ENCODE measurements around the gene MDN1.
A peak's percentile ranks its signal among the peaks of the same experiment; 100 is the strongest.
"Not testable (repeated sequence)": the region's sequence is repeated elsewhere in the genome, so short reads cannot be mapped to it uniquely, and the experiment has no call there.

MDN1 gene

GRCh38 chr6:89642956-89643355 is 176.6 kb downstream of the MDN1 start:
- DNase-seq, result no peak

GRCh38 chr6:89641581-89641980 is 178.0 kb downstream of the MDN1 start:
- not testable (repeated sequence) for DNase-seq

- DNase-seq, result no peak
These were observed 178.8 kb downstream of the MDN1 start for GRCh38 chr6:89640804-89641203.

- DNase-seq, result peak; percentile 92
These were observed 181.0 kb downstream of the MDN1 start, which contains the start of gene LYRM2 for GRCh38 chr6:89638320-89639195. TSS of gene LYRM2 (minus strand) at chr6:89638747. CDS start at chr6:89638716, 31 bp downstream.

- DNase-seq, result no peak
These were observed 181.7 kb downstream of the MDN1 start for GRCh38 chr6:89637960-89638319.

GRCh38 chr6:89636412-89636811 is 183.2 kb downstream of the MDN1 start:
- DNase-seq, result not testable (repeated sequence)

- DNase-seq, result no peak
These were observed 189.1 kb downstream of the MDN1 start for GRCh38 chr6:89630488-89630887.

GRCh38 chr6:89623749-89624148 is 195.8 kb downstream of the MDN1 start:
- no peak for DNase-seq

- DNase-seq, result no peak
These were observed 200.0 kb downstream of the MDN1 start for GRCh38 chr6:89619567-89619966.

GRCh38 chr6:89618026-89618425 is 201.6 kb downstream of the MDN1 start:
- DNase-seq, result no peak

- DNase-seq, result no peak
These were observed 203.1 kb downstream of the MDN1 start for GRCh38 chr6:89616531-89616930.

- DNase-seq, result no peak
These were observed 203.7 kb downstream of the MDN1 start for GRCh38 chr6:89615882-89616281.

- DNase-seq, result no peak
These were observed 205.8 kb downstream of the MDN1 start for GRCh38 chr6:89613790-89614189.

GRCh38 chr6:89612121-89612520 is 207.5 kb downstream of the MDN1 start:
- DNase-seq, result no peak

- DNase-seq, result no peak
These were observed 207.9 kb downstream of the MDN1 start for GRCh38 chr6:89611666-89612065.

GRCh38 chr6:89610149-89610642 is 209.4 kb downstream of the MDN1 start:
- peak; percentile 80 for DNase-seq

GRCh38 chr6:89605861-89606260 is 213.7 kb downstream of the MDN1 start:
- no peak for DNase-seq

GRCh38 chr6:89604653-89605052 is 214.9 kb downstream of the MDN1 start:
- DNase-seq, result no peak

GRCh38 chr6:89602166-89602565 is 217.4 kb downstream of the MDN1 start:
- DNase-seq, result no peak

GRCh38 chr6:89599727-89600126 is 219.9 kb downstream of the MDN1 start:
- DNase-seq, result no peak

GRCh38 chr6:89597988-89598387 is 221.6 kb downstream of the MDN1 start:
- no peak for DNase-seq

GRCh38 chr6:89597372-89597771 is 222.2 kb downstream of the MDN1 start:
- no peak for DNase-seq

GRCh38 chr6:89596484-89596883 is 223.1 kb downstream of the MDN1 start:
- no peak for DNase-seq

- DNase-seq, result no peak
These were observed 223.5 kb downstream of the MDN1 start for GRCh38 chr6:89596056-89596455.
